OCI-LY7 (cell line): Measurements from ENCODE around the gene SSX2IP. TPM values are rescaled to one million over a fixed set of nuclear protein-coding genes. Genes with fewer than 3 reads are reported as not detected.
A peak's percentile ranks its signal among the peaks of the same experiment; 100 is the strongest.

Experiments used
- BruUV-seq: library from RNA; stranded (reverse); fragments of 400-500 nt; replicated peaks from 2 replicates; lab custom pipeline; 2021; lab: Mats Ljungman, UMichigan
- CTCF ChIA-PET: fragments of 300-600 bp; sonication (Branson Sonifier 250); formaldehyde crosslinking; loops from one replicate; lab custom pipeline; 2022; ENCODE audit warnings: antibody characterized with exemption; ENCODE audit not compliant: unreplicated experiment; lab: Charles Lee
- POLR2A ChIA-PET: fragments of 300-600 bp; sonication (Branson Sonifier 250); formaldehyde crosslinking; loops from one replicate; lab custom pipeline; 2022; ENCODE audit warnings: antibody characterized with exemption; lab: Charles Lee
- DNase-seq: peaks from one replicate; pipeline ENCODE4 v3.0.0-alpha.2; 2015; ENCODE audit warnings: low spot score
- H2AFZ ChIP-seq: fragments of 200-600 bp; sonication (generic), shearing (Covaris generic); 2 replicates; pipeline ENCODE4 v1.6.1; 2014; ENCODE audit warnings: mild to moderate bottlenecking, antibody characterized with exemption, low read length, moderate library complexity
- H3K27ac ChIP-seq: fragments of 200-600 bp; sonication (generic); 2 replicates; pipeline ENCODE4 v1.5.1; 2014; ENCODE audit warnings: mixed run types, low read depth, mild to moderate bottlenecking, moderate library complexity, low read length, inconsistent platforms; ENCODE audit not compliant: poor library complexity, severe bottlenecking
- H3K36me3 ChIP-seq: fragments of 200-600 bp; sonication (generic); 2 replicates; pipeline ENCODE4 v1.6.1; 2014; ENCODE audit warnings: mild to moderate bottlenecking, antibody characterized with exemption, low read length, moderate library complexity, mixed read lengths; ENCODE audit not compliant: insufficient read depth
- H3K4me1 ChIP-seq: fragments of 200-600 bp; sonication (generic); 2 replicates; pipeline ENCODE4 v1.5.1; 2014; ENCODE audit warnings: mild to moderate bottlenecking, low read length; ENCODE audit not compliant: insufficient read depth, poor library complexity, severe bottlenecking
- H3K4me2 ChIP-seq: fragments of 200-600 bp; sonication (generic); 2 replicates; pipeline ENCODE4 v1.6.1; 2014; ENCODE audit warnings: mild to moderate bottlenecking, low read length
- H3K4me3 ChIP-seq: fragments of 200-600 bp; sonication (generic); 2 replicates; pipeline ENCODE4 v1.5.1; 2014; ENCODE audit warnings: mild to moderate bottlenecking, low read depth, low read length; ENCODE audit not compliant: poor library complexity, severe bottlenecking
- H3K79me2 ChIP-seq: fragments of 200-600 bp; sonication (generic); 2 replicates; pipeline ENCODE4 v1.6.1; 2016; ENCODE audit warnings: low read depth, mild to moderate bottlenecking, low read length, moderate library complexity, mixed read lengths; ENCODE audit not compliant: insufficient read depth
- H3K9me2 ChIP-seq: fragments of 200-600 bp; sonication (generic); 2 replicates; pipeline ENCODE4 v1.6.1; 2016; ENCODE audit warnings: mild to moderate bottlenecking, low read length, mixed read lengths; ENCODE audit not compliant: insufficient read depth
- H3K9me3 ChIP-seq: fragments of 200-600 bp; sonication (generic); 2 replicates; pipeline ENCODE4 v1.6.1; 2014; ENCODE audit warnings: mild to moderate bottlenecking, mixed run types, low read length, mixed read lengths
- H4K20me1 ChIP-seq: fragments of 200-600 bp; sonication (generic); 2 replicates; pipeline ENCODE4 v1.6.1; 2014; ENCODE audit warnings: mild to moderate bottlenecking, antibody characterized with exemption, low read length, moderate library complexity, mixed read lengths; ENCODE audit not compliant: insufficient read depth
- CTCF ChIP-seq: fragments of 200-600 bp; sonication (generic); conservative IDR thresholded peaks from 2 replicates; pipeline ENCODE4 v1.5.1; 2014; ENCODE audit warnings: mild to moderate bottlenecking, antibody characterized with exemption, low read length, moderate library complexity, mixed read lengths
- EZH2phosphoT487 ChIP-seq: fragments of 200-600 bp; sonication (generic); IDR thresholded peaks from 2 replicates; pipeline ENCODE4 v1.6.1; 2018; ENCODE audit warnings: low read depth, borderline replicate concordance, mild to moderate bottlenecking, mixed run types, antibody characterized with exemption, low read length, moderate library complexity, mixed read lengths
- intact Hi-C: fragments of 100-400 bp; cut with micrococcal nuclease; formaldehyde crosslinking; loops from one replicate; pipeline ENCODE4 v1.10.0; 2022; ENCODE audit not compliant: unreplicated experiment
- total RNA-seq, 2 experiments: library from RNA; depleted of rRNA in 1 of 2; stranded (reverse); fragments of >200 nt in 1 of 2; shearing (Covaris generic) in 1 of 2; gene quantifications; 2 replicates each; pipeline ENCODE4 v1.2.3, GENCODE V29; 2014 to 2022

The SSX2IP gene
- total RNA-seq, 2 experiments from 2014 or later = 24.1 to 24.4 TPM

- no TSS peak for BruUV-seq
- Histone ChIP-seq H3K27ac (no peak overlapping the region), H3K4me2 (no peak overlapping the region), H3K36me3 (peaks cover 40% of the 10 kb centered on the region), H3K9me3 (no peaks in the 10 kb centered on the region), H4K20me1 (no peaks in the 10 kb centered on the region), H3K79me2 (no peaks in the 10 kb centered on the region), H3K9me2 (no peaks in the 10 kb centered on the region), H3K4me3 (no peak overlapping the region), H3K4me1 (no peaks in the 10 kb centered on the region), H2AFZ (no peak overlapping the region)
- ChIA-PET POLR2A (interaction anchor here (0.6 to 0.8 kb wide), 2 partner anchors 13 to 366 kb away, joined by 3 read pairs; no protein-coding TSS in a partner anchor), CTCF (no interaction called here)
- intact Hi-C loops = no loop called here
- no peak for DNase-seq
- TF ChIP-seq EZH2phosphoT487 = no peak
- TF ChIP-seq CTCF = no peak
These were observed 20.4 kb downstream of the SSX2IP start for GRCh38 chr1:84669831-84670230.

- TF ChIP-seq CTCF (peak; percentile 67), EZH2phosphoT487 (no peak)
- H3K79me2 ChIP-seq = no peaks in the 10 kb centered on the region
- DNase-seq = peak; percentile 10
- H4K20me1 ChIP-seq = no peaks in the 10 kb centered on the region
- no peaks in the 10 kb centered on the region for H3K9me3 ChIP-seq
- H2AFZ ChIP-seq = no peak overlapping the region
- no peaks in the 10 kb centered on the region for H3K9me2 ChIP-seq
- POLR2A ChIA-PET = interaction anchor here (0.6 to 1.4 kb wide), 4 partner anchors 11 to 1914 kb away, joined by 3 to 4 read pairs (median 3); no protein-coding TSS in a partner anchor
- H3K27ac ChIP-seq = no peak overlapping the region
- intact Hi-C loops = no loop called here
- no TSS peak for BruUV-seq
- H3K4me3 ChIP-seq = no peak overlapping the region
- H3K36me3 ChIP-seq = peaks cover 44% of the 10 kb centered on the region
- no peaks in the 10 kb centered on the region for H3K4me1 ChIP-seq
- no peak overlapping the region for H3K4me2 ChIP-seq
- CTCF ChIA-PET = no interaction called here
These were observed 22.1 kb downstream of the SSX2IP start for GRCh38 chr1:84668185-84668584.

GRCh38 chr1:84665703-84666317, 24.5 kb downstream of the SSX2IP start:
- no peaks in the 10 kb centered on the region for H3K79me2 ChIP-seq
- no peak for DNase-seq
- H3K27ac ChIP-seq = no peak overlapping the region
- H3K4me2 ChIP-seq = no peak overlapping the region
- CTCF ChIA-PET = no interaction called here
- H3K36me3 ChIP-seq = peaks cover 60% of the 10 kb centered on the region
- no peak for TF ChIP-seq EZH2phosphoT487
- no peak for TF ChIP-seq CTCF
- H3K9me3 ChIP-seq = no peaks in the 10 kb centered on the region
- no peaks in the 10 kb centered on the region for H3K4me1 ChIP-seq
- H4K20me1 ChIP-seq = no peaks in the 10 kb centered on the region
- intact Hi-C loops = no loop called here
- H3K4me3 ChIP-seq = no peak overlapping the region
- H2AFZ ChIP-seq = no peak overlapping the region
- H3K9me2 ChIP-seq = no peaks in the 10 kb centered on the region
- POLR2A ChIA-PET = interaction anchor here (0.6 to 1.5 kb wide), 2 partner anchors 9 to 154 kb away, joined by 3 read pairs; no protein-coding TSS in a partner anchor
- no TSS peak for BruUV-seq
